ENCODE measurements around the gene ALOX5. TPM values are rescaled to one million over a fixed set of nuclear protein-coding genes. Genes with fewer than 3 reads are reported as not detected.

Gene ALOX5
- total RNA-seq, 1 experiment from 2014 or later: 66.5 TPM

- Histone ChIP-seq H3K4me3 (no peak overlapping the region), H3K9me2 (ENCODE audit: insufficient read depth) (no peaks in the 10 kb centered on the region), H4K20me1 (ENCODE audit: insufficient read depth) (peaks cover 2% of the 10 kb centered on the region), H3K27ac (no peak overlapping the region), H3K79me2 (ENCODE audit: low read depth) (no peaks in the 10 kb centered on the region), H2AFZ (no peak overlapping the region), H3K36me3 (ENCODE audit: low read depth) (no peaks in the 10 kb centered on the region), H3K27me3 (ENCODE audit: insufficient read depth, low read depth) (no peaks in the 10 kb centered on the region), H3K4me2 (no peak overlapping the region), H3F3A (ENCODE audit: insufficient read depth, low read depth) (no peaks in the 10 kb centered on the region), H3K9me3 (ENCODE audit: insufficient read depth, low read depth) (no peaks in the 10 kb centered on the region), H3K4me1 (replicated peaks; ENCODE audit: insufficient read depth) (no peaks in the 10 kb centered on the region)
- ChIA-PET CTCF (no interaction called here), POLR2A (ENCODE audit: unreplicated experiment) (interaction anchor here (0.7 kb wide), 1 partner anchor 106 kb away, joined by 3 read pairs; no protein-coding TSS in a partner anchor)
- DNase-seq: no peak
- BruUV-seq (replicated peaks): no TSS peak
- intact Hi-C loops (cut with micrococcal nuclease; ENCODE audit: unreplicated experiment): loop anchor here (10.0 kb wide), 1 partner anchor 564 kb away; no protein-coding TSS in a partner anchor
- TF ChIP-seq EZH2 (IDR thresholded peaks at IDR 0.05; ENCODE audit: low read depth): no peak
- TF ChIP-seq CTCF (conservative IDR thresholded peaks at IDR 0.05): no peak
These were observed 86.3 kb downstream of the ALOX5 start for GRCh38 chr10:45460235-45460878.

- BruUV-seq (replicated peaks): no TSS peak
These were observed 87.0 kb downstream of the ALOX5 start for GRCh38 chr10:45461034-45461433.

More at GRCh38 chr10:45461034-45461433, 87.0 kb downstream of the ALOX5 start:
- no peaks in the 10 kb centered on the region for H3K4me1 ChIP-seq (replicated peaks; ENCODE audit: insufficient read depth)
- H3K4me3 ChIP-seq: no peak overlapping the region
- CTCF ChIA-PET: no interaction called here
- peaks cover 4% of the 10 kb centered on the region for H4K20me1 ChIP-seq (ENCODE audit: insufficient read depth)
- H3K9me3 ChIP-seq (ENCODE audit: insufficient read depth, low read depth): no peaks in the 10 kb centered on the region
- TF ChIP-seq CTCF (conservative IDR thresholded peaks at IDR 0.05) (no peak), EZH2 (IDR thresholded peaks at IDR 0.05; ENCODE audit: low read depth) (no peak)
- no peaks in the 10 kb centered on the region for H3F3A ChIP-seq (ENCODE audit: insufficient read depth, low read depth)
- intact Hi-C loops (cut with micrococcal nuclease; ENCODE audit: unreplicated experiment): loop anchor here (10.0 kb wide), 1 partner anchor 564 kb away; no protein-coding TSS in a partner anchor
- H3K4me2 ChIP-seq: no peak overlapping the region
- H3K9me2 ChIP-seq (ENCODE audit: insufficient read depth): no peaks in the 10 kb centered on the region
- H3K79me2 ChIP-seq (ENCODE audit: low read depth): no peaks in the 10 kb centered on the region
- POLR2A ChIA-PET (ENCODE audit: unreplicated experiment): interaction anchor here (0.7 kb wide), 1 partner anchor 107 kb away, joined by 3 read pairs; no protein-coding TSS in a partner anchor
- H2AFZ ChIP-seq: no peak overlapping the region
- H3K27me3 ChIP-seq (ENCODE audit: insufficient read depth, low read depth): no peaks in the 10 kb centered on the region
- no peaks in the 10 kb centered on the region for H3K36me3 ChIP-seq (ENCODE audit: low read depth)
- no peak overlapping the region for H3K27ac ChIP-seq
- peak in 1 of 2 experiments; percentile 5 for DNase-seq
